GM21526 (cell line): Measurements from ENCODE around the gene ZNF554.
A peak's percentile ranks its signal among the peaks of the same experiment; 100 is the strongest.

ENCODE experiments used
- ATAC-seq: cut with Tn5 transposase; IDR thresholded peaks from one replicate; pipeline ENCODE4 v1.9.1; 2021; ENCODE audit warnings: moderate library complexity; ENCODE audit not compliant: unreplicated experiment, low FRiP score

ZNF554 gene

DNA sequence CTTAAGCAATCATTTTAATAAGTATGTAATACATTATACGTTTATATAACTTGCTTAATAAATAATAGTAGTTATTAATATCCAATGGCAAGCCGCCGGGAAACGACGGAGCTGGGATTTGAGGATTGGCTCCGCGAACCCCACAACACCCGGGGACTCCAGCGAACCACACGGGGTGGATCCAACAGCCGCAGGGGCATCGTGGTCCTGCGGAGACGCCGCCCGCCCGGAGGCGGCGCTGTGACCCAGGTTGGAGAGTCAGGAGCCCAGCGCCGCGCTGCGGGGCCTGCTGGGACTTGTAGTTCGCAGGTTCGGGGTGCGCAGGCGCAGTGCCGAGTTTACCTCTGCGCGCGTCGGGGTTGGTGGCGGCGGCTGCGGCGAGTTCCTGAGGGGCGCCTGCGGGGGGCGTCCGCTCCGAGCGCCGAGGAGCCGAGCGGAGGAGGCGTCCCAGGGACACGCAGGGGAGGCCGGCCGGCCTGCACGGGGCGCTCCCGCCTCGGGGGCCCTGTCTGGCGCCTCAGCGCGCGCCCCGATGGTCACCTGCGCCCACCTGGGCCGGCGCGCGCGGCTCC lies at the start of gene ZNF554:
Gene ZNF554 (plus strand): TSS at position 329 of the 572 bp plus-strand sequence. CDS start 204 bp downstream, at position 533.
- peak; percentile 78 for ATAC-seq

DNA sequence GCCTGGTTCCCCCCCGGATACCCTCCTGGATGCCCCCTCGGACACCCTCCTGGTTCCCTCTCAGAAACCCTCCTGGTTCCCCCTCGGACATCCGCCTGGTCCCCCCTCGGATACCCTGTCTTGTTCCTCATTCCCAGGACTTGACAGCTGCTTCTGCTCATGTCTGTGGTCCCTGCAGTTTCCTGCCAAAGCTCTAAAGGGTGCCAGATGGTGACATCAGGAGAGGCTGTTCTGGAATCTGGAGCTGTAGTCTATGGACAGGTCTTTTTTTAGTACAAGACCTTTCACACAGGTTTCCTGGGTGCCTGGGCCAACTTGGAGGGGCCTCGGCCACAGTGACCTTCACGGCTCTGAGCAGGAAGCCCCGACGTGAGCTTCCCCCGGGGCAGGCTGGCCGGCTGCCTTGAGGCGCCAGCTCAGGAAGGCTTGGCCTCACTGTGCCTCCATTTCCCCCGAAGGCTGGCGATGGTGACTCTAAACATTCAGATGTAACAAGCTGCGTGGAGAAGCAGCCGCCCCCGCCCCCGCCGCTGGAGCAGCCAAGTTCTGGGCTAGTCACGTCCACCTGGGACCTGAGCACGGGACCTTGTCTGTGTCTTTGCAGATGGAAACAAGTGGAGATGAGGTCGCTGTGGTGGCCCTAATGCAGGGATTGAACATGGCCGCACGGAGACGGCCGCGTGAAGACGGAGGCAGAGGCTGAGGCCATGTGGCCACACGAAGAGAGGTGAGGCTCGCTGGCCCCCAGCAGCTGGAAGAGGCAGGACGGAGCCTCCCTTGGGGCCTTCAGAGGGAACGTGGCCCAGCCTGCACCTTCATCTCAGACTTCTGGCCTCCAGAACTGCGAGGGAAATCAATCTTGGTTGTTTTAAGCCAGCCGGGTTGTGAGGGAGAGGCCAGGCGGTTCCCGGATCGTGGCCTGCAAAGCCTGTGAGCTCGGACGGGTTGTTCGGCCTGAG lies 49.3 kb upstream of the ZNF554 start:
- no peak for ATAC-seq

DNA sequence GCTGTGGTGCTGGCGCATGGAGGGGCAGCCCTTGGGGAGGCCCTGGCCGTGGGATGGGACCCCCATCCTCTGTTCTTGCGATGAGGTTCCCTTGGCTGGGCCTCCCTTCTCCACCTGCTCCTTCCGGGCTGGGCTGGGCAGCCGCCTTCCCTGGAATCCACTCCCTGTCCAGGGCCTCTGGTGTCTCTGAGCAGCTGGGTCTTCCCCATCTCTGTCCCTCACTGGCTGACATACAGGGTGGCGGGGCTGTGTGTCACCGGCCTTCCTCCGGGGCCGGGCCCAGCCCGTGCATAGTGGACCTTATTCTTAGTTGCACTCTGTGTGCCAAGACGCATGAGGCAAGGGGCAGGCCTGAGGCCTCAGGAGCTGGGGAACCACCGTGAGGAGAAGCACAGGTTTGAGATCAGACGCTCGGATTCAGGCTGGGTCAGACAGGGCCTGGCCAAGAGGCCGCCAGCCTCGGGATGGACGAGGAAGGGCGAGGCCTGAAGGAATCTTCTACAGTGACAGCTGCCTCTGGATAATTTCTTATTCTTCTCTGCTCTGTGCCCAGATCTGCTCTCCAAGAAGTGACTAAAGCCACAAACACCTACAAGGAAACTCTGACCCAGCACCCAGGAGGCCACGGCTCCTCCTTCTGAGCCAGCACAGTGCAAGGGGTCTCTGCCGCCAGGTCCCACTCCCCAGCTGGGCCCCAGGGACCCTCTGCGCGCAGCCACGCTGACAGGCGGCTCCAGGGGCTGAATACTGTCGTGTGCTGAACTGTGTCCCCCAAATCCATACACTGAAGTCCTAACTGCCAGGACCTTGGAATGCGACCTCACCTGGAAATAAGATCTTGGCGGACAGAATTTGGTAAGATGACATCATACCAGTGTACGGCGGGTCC lies 47.6 kb upstream of the ZNF554 start:
- no peak for ATAC-seq

DNA sequence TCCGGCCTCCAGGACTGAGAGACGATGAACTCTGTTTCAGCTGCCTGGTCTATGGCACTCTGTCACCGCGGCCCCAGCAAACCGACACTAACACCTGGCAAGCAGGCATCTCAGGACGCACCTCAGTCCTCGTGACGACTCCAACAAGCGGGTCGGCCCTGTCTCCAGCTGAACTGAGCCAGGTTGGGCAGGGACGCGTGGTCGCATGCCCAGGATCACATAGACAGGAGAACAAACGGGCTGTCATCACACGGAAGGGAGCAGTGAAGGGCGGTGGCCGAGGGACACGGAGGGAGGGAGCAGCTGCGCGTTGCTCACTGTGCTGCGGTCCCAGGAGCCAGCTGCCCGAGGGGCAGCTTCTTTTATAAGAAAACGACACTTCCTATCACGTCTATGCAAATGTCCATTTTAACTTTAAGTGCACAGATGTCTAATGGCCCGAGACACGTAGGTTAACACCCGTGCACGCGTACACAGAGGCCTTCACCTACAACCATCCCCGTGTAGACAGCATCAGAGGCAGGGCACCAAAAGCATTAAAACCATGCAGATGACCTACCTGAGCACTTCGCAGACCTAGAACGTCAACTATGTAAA lies 45.5 kb upstream of the ZNF554 start:
- no peak for ATAC-seq

DNA sequence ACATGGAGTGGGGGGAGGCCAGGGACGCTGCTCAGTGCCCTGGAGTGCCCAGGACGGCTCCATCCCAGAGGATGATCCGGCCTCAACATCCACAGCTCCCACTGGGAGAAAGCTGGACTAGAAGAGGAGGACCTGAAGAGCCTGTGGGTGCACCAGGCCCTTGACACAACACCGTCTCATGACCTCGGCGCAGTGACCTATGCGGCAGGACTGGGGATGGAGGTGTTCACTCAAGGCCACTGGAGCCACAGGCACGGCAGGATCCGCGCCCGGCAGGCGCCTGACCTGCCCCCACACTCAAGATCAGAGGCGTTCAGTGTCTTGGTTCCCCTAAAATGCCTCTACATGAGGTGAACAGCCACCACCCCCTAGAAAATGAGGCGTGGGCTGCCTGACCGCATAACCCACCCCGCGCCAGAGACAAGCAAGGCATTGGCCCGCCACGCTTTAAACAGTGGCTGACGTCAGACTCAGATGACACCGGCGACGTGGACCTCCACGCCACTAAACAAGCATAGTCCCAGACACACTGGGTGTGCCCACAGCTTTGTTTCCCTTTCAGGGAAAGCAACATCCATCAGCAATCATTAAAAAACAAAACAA lies 44.6 kb upstream of the ZNF554 start:
- no peak for ATAC-seq

DNA sequence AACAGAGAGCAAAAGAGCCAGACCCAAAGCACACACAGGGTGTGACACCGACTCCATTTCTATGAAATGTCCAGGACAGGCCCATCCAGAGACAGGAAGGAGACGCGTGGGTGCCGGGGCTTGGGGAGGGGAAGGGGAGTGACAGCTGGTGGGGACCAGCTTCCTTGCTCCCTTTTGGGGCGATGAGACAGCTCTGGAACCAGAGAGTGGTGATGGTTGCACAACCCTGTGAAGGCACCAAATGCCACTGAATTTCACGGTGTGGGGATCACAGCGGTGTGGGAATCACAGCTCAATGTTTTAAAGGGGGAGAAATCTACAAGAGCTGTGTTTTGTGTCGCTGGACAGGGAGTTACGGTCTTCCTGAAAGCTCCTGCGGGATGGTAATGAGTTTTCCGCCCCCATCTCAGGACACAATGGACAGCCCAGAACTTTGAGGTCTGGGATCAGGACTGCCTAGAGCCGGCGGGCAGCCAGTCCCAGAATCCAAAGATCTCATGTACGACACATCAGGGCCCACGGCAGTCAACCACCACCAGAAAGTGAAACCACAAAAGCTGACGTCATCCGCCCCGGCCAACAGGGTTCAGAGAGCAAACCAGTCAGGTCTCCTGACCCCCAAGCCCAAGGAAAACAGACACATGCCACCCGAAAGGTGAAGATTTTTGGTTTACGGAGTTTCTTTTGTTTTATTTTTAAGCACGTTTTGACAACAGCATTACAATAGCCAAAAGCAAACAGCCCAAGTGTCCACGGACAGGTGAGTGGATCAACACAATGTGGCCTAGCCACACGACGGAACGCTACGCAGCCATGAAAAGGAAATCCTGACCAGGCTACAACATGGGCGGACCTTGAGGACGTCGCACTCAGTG lies 43.9 kb upstream of the ZNF554 start:
- ATAC-seq = no peak

DNA sequence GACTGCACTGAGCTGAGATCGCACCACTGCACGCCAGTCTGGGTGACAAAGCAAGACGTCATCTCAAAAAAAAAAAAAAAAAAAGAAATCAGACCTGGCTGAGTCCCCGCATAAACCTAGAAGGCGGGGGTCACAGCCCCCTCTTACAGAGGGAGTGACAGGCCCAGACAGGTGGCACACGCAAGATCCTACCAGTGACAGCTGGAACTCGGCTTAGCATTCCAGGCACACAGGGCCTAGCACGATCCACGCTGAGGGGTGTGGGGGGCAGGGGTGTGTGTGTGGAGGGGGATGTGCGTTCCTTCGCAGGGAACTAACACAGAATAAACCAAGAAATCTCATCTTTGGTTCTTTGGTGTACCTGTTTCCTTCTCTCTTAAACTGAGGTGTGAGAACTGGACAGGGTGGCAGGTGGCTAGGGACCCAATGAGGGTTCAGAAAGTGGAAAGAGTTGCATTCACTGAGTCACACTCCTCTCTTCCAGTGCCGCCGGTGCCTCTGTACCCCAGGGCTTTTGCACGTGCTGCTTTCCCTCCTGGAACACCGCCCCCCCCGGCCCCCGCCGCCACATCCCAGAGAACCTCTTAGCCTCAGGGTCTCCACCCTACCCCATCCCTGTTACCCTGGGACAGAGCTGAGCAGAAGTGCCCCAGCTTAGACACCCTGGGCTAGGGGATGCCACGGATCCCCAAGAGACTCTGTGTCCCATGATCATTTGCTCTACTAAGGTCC lies 41.5 kb upstream of the ZNF554 start:
- no peak for ATAC-seq

DNA sequence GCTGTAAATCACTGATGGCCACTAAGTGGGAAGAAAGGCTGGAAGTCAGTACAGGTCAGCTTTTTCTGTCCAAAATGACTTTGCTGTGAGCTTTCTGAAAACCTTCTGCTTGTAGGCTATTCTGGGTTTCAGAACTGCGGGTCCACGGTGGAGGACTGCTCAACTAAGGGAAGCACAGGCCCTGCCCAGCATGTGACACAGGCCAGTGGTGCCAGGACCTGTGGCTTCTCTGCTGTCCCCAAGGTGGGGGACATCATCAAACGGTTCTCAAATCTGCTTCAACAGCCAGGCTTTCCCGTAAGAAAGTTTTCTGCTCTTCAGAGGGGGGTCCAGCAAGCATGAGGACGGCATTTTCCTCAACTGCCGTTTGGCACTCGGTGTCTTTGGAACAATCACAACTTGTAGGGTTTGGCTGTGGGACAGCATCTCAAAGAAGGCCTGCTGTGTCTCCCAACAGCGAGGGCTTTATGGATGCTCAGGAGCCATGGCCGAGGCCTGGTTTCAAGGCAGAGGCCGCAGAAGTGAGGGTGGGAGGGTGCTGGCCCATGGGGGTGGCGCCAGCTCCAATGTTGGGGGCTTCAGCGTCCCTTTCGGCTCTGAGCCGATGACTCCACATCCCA lies 40.4 kb upstream of the ZNF554 start:
- no peak for ATAC-seq

DNA sequence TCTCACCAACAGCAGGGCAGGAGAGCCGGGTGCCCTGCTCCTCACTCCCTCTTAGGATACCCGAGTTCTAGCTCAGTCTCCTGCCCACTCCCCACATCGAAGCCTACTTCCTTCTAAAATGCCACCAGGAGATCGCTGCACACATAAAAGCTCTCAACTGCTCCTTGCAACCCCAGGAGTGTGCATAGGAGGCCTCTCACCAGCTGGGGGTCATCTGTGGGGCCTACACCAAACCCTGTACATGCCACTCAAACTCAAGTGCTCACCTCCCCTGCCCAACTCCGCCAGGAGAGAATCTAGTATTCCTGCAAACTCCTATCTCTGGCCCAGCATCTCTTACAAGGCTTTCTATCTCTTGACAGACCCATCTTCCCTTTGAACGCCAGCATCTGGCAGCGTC lies 39.4 kb upstream of the ZNF554 start:
- no peak for ATAC-seq

DNA sequence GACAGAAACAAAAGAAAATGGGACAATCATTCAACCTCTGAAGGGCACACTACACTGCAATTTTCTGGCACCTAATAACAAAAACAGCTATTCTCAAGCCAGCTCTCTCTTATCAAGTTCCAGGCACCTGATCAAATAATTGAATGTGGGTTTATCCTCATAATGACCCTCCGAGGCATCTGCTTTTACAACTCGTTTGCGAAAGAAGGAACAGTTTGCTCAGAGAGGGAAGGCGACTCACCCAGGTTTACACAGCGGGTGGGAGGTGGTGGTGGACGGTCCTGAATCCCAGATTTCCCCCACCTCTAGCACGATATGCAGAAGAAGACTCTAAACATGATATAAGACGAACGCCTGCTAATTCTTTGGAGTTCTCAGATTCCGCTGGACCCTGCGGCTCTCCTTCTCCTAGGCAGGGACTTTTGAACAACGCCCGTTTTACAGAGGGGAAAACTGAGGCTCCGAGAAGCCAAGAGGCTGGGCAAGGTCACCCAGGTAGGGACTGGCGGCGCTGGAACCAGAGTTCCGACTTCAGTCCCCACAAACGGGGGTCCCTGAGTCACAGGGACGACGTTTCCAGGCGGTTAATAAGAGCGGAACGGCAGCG lies 37.2 kb upstream of the ZNF554 start:
- ATAC-seq = no peak

DNA sequence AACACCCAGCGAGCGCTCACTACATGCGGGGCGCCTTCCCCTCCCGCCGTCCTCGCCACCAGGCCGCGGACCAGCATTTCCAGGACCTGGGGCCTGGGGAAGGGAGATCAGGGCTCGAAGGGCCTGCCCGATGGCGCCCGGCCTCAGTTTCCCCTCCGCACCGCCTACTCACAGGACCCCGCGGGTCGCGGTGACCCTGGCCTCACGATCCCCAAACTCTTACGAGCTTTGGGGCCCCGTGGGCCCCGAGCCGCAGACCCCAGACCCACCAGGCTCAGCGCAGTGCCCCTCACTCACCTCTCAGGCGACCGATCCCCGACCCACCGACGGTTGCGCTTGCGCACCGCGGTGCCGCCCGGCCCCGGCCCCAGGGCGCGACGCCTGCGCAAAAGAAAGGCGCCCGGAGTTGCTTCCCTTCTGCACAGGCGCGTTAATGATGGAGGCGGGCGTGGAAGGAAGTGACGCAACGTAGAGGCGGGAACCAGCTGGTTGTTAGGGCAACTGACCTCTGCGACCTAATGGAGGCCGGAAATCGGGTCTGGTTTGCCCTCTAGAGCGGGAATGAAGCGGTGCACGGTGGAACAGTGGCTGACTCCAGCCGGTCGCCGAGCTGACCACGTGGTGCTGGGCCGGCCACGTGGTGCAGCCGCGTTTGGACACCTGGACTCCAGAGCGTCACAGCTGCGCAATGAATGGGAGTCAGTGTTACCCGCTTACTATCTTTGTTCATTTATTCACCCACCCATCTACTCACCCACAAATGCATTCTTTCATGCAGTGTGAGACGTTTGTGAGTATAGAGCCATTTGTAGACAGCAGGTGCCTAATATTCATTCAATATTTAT lies 36.5 kb upstream of the ZNF554 start, which contains the start of gene SGTA:
Gene SGTA (minus strand): TSS at position 338 of the 845 bp plus-strand sequence. CDS start 14,205 bp downstream, outside the sequence.
- peak; percentile 53 for ATAC-seq

DNA sequence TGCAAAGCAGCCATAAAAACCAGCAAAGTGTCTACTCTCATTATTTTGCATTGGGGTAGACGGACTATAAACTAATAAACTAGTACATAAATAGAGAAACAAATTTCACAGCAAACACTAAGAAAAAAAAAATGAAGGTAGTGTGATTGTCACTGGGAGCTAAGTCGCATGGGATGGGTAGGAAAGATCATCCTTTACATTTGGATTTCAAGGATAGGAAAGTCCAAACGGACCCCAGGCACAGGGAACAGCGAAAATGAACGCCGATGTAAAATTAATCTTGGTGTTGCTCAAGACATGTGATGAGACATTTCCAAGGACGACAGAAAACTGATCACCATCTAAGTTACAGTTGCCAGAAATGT lies 35.9 kb upstream of the ZNF554 start:
- ATAC-seq = no peak

DNA sequence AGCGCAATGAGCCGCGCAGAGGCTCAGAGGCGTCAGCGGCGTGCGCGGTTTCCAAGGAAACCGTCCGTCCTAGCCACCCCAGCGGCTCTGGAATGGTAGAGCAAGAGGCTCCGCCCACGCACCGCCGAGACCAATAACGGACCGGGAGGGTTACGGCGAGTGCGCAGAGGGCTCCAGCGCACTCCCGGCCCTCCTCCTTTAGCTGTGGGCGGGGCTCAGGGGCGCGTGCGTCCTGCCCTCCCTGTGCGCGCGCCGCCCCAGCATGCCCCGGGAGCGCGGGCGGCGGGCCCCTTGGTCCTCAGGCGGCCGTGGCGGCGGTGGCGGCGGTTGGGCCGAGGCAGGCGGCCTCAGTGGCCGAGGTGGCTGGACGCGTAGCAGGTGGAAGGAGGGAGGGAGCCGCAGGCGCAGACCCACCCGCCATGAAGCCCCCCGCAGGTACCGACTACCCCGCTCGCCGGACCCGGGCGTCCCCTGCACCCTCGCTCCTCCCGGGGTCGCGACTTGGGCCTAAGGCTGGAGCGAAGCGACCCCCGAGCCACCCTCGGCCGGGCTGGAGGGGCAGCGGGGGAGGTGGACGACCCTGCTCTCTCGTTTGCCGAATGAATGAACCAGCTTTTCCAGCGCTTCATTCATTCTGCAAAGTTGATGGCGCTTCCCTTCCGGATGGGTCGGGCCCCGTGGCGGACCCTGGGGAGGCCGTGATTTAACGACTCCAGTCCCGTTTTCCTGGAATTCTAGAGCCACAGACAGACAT lies 34.2 kb upstream of the ZNF554 start, which contains the start of gene THOP1:
Gene THOP1 (plus strand): TSS at position 260 of the 754 bp plus-strand sequence. CDS start 160 bp downstream, at position 420.
- ATAC-seq = peak; percentile 49

DNA sequence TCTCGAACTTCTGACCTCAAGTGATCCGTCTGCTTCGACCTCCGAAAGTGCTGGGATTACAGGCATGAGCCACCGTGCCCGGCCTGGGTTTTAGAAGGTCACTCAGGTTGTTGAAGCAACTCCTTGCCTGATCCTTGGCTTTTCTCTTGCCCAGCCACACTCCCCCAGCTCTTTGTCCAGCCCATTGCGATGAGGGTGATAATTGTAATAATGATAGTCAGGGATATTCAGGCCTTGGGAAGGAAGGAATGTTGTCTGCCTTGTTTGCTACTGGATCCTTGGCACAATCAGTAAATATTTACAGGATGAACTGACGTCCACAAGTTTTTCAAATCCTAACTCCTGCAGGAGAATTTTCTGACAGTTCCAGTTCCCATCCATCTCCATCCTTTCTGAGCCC lies 32.6 kb upstream of the ZNF554 start:
- ATAC-seq = no peak

DNA sequence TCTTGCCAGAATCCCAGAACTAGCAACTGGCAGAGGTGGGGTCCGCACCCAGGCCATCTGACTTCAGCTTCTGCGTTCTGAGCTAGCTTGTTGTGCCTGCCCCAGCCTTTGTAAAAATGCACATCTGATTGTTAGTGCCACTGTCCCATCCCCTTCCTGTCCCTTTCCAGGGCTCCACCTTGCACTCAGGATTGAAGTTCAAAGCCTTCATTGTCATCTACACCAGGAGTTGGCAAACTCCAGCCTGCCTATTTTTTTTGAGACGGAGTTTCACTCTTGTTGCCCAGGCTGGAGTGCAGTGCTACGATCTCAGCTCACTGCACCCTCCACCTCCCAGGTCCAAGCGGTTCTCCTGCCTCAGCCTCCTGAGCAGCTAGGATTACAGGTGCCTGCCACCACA lies 31.4 kb upstream of the ZNF554 start:
- ATAC-seq = no peak

DNA sequence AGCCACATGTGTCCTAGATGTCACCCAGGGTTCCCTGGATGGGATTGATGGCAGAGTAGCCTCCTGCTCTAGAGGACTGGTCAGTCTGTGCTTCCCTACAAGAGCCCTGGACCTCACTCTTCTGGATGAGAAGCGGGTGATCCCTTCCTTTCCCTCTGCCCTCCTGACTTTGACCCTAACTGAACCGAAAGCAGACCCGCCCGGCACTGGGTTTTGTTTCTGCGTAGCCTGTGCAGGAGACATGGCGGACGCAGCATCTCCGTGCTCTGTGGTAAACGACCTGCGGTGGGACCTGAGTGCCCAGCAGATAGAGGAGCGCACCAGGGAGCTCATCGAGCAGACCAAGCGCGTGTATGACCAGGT lies 29.5 kb upstream of the ZNF554 start:
- ATAC-seq = no peak
